HG03575 (cell line): ENCODE data around the gene FBXO5.
"Not testable (repeated sequence)": the region's sequence is repeated elsewhere in the genome, so short reads cannot be mapped to it uniquely, and the experiment has no call there.

Experiments used
- ATAC-seq: cut with Tn5 transposase; IDR thresholded peaks from one replicate; pipeline ENCODE4 v1.9.1; 2021; ENCODE audit not compliant: unreplicated experiment, insufficient number of reproducible peaks, low FRiP score; ENCODE audit errors: extremely low read depth

FBXO5 gene

GRCh38 chr6:153000243-153000642 is 17.4 kb upstream of the FBXO5 start:
- ATAC-seq = no peak

GRCh38 chr6:152999538-152999937 is 16.7 kb upstream of the FBXO5 start:
- not testable (repeated sequence) for ATAC-seq

GRCh38 chr6:152993847-152994246 is 11.0 kb upstream of the FBXO5 start:
- no peak for ATAC-seq

DNA sequence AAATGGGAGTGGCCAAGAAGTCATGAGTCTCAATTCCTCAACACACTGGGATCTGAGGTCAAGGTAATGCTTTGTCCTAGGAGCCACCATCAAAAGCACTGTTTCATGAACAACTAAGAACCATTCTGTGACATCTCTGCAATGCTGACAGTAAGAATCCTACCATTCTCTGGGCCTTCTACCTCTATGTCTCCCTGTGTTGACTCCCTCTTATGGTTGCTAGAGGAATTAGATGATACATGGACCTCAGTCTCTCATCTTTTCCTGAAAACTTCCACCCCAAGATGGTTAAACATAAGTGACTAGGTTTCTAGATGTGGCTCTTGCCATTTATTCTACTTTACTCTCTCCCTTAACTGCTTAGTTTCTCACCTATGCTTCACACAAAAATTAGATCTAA is 10.6 kb upstream of the FBXO5 start:
- no peak for ATAC-seq

GRCh38 chr6:152986978-152987377 is 4.1 kb upstream of the FBXO5 start:
- ATAC-seq = no peak

DNA sequence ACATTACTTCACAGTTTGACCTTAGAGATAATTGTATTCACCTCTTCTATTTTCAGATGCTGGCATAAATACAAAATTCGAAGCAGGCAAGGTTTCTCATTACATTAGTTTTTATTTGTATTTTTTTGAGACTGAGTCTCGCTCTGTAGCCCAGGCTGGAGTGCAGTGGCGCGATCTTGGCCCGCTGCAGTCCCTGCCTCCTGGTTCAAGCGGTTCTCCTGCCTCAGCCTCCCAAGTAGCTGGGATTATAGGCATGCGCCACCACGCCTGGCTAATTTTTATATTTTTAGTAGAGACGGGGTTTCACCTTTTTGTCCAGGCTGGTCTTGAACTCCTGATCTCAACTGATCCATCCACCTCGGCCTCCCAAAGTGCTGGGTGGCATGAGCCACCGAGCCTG is 2.5 kb upstream of the FBXO5 start:
- ATAC-seq = not testable (repeated sequence)

- peak; percentile 33 for ATAC-seq
These were observed 1.7 kb upstream of the FBXO5 start for GRCh38 chr6:152984513-152984872.

DNA sequence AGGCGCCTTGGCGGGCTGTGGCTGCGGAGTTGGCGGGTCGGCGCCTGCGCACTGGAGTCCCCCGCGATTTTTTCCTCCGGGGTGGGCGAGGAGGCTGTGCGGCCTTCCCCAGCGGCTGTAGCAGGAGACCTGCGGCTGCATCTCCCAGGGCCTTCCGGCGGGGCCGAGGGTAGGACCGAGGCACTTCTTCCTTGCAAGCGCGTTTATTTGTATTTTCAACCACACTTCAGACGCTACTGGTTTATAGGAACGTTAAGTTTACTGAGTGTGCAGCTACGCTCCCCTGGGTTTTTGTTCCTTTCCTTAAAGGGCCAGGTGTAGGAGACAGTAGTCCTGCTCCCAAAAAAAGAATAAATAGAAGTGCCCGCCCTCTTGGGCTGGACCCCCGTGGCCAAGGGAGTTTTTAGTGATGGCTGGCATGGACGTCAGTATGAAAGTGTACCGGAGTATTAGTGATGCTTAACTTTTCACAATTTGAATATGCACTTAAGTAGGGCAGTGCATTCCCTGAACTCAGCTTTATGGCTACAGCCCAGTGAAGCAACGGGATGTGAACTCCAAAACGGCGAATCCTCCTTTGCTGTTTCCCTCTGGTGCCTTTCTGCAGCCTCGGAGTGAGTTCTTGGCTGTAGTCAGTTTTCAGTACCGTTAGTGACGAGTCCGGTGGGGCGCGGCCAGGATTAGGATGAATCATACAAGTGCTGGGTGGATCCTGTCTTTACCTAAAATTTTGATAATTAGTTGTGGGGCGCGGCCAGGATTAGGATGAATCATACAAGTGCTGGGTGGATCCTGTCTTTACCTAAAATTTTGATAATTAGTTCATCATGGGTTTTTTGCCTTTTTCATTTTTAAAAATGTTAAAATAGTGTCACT is 1.0 kb upstream of the FBXO5 start:
- no peak for ATAC-seq

- no peak for ATAC-seq
These were observed 595 bp downstream of the FBXO5 start for GRCh38 chr6:152981989-152982903.

DNA sequence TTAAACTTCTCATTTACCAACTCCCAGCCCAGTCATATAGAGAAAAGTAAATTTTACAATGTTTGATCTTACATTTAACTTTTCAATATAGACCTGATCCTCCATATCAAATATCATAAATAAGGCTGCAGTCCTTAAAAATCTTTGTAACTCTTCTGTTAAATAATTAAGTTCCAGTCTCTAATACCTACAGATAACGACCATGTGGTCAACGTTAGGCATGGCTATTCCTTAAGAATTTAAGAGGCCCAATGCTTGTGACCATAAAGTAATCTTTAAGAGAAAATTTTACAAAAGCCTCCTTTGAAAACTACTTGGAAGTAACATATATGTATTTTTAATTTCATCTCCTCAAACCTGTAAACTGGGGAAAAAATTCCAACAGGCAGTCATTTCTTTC is 1.6 kb downstream of the FBXO5 start:
- ATAC-seq = no peak

DNA sequence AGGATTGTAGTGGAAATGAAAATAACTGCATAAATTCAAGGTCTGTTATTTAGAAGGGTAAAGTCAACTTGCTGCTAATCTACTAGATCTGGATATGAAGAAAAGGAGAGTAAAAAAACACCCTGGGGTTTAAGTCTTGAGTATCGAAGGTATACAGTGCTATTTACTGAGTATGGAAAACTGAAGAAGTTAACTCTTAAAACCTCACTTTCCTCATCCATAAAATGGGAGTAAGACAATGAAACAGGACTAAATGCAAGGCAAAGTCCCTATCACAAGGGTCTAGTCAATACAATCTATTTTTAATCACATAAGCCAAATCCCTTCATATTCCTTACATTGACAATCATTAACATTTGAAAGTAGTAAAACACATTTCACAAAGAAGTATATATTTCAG is 2.2 kb downstream of the FBXO5 start:
- ATAC-seq = no peak

- ATAC-seq = no peak
These were observed 3.7 kb downstream of the FBXO5 start for GRCh38 chr6:152979116-152979515.

DNA sequence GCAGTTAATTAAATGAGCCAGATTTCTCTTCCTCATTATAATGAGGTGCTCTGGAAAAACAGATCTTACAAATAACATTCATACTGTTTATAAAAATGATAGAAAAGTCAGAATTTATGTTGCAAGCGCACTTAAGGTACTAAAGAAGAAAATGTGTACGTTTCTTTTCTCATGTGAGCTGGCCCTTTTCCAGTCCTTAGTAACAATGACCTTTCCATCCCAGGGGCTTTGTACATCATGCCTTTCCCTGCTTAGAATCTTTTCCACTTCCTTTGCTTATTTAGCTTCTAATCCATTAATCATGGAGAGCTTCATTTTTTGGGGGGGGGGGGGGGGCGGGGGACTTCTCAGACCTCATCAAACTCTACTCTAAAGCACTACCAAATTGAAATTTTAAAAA is 4.8 kb downstream of the FBXO5 start:
- ATAC-seq = no peak

DNA sequence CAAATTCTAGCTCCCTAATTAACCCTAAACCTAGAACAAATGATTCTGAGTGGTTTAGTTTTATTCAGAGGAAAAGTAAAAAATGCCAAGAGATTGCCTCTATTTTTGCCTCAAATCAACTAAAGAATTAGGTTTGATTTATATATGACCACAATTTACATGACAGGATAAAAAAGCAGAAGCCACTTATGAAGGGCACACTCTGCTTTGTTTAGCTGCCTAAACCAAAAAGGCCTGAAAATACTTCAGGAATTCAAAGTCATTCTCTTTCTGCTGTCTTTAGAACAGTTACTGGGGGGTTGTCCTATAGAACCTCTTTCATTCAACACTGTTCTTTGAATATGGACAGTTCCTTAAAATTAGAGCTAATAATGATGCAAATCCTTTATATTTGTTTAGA is 5.3 kb downstream of the FBXO5 start:
- ATAC-seq = no peak

GRCh38 chr6:152976749-152977148 is 6.1 kb downstream of the FBXO5 start:
- no peak for ATAC-seq

DNA sequence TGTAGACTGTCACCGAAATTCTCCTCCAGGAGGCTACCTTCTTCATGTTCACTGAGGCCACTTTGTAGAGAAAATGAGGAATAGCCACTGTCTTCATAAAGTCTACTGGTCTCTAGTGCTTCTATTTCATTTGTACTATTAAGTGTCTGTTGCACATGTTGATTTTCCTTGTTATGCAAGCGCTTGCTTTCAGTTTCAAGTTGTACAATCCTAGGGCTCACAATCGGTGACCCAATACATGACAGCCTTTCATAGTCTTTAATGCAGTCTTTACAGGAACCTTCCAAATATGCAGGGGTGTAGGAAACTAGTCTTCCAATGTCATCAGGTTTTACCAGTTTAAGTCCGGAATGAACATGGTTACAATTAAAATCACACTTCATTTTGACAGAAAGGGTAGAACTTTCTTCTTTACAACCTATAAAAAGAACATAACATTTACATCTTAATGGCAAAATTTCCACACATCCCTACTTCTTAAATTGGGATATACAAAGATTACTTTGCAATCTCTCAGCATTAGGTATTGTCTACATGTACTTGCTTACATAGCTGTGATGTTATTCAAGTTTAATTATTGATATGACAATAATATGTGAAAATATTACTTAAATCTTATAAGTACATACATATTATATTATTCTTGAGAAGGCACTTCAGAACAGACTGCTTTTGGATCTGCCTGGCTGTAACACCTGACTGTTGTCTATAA is 7.5 kb downstream of the FBXO5 start:
- no peak for ATAC-seq

GRCh38 chr6:152973916-152974315 is 8.9 kb downstream of the FBXO5 start:
- no peak for ATAC-seq

DNA sequence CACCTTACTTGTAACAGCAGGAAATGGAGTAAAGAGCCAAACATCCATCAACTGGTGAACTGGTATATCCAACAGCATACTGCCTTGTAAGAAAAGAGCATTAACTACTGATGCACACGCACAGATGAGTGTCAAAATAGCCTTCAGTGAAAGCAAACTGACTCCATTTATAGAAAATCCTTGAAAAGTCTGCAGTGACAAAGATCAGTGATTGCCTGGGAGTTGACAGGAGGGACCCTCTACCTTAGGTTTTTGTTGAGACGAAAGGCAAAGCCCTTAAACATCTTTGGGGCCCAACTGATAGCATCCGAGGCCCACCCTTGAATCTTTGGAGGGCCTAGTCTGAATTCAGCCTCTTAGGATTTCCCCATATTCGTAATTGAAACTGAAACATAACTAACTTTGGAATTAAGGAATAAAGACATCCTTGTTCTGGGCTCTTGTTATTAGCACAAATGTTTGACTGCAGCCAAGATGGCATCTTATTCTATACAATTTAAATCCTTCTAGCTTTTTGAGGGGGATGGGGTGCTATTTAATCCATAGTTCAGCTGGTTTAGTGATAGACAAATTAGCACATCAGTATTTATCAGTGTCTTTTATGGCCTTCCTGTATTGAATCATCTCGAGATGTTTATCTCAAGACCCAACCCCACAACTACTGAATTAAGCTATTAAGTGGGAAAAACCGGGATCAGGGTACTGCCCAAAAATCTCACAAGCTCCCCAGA is 13.0 kb downstream of the FBXO5 start:
- no peak for ATAC-seq
